ENCODE results near the gene KLHL2. TPM values are rescaled to one million over a fixed set of nuclear protein-coding genes. Genes with fewer than 3 reads are reported as not detected.

Gene KLHL2
- total RNA-seq, 1 donor from 2014 or later, result 10.6 TPM

- peak overlapping the region; percentile 80 for H3K4me3 Mint-ChIP-seq (ENCODE audit: unreplicated experiment)
- DNase-seq (ENCODE audit: low spot score), result no peak
- no peaks in the 10 kb centered on the region for H3K27me3 Mint-ChIP-seq (ENCODE audit: unreplicated experiment)
- H3K4me1 Mint-ChIP-seq (ENCODE audit: unreplicated experiment), result peaks cover 31% of the 10 kb centered on the region
- no peaks in the 10 kb centered on the region for H3K9me3 Mint-ChIP-seq (ENCODE audit: unreplicated experiment)
- no peak for TF ChIP-seq CTCF (IDR thresholded peaks at IDR 0.05; ENCODE audit: unreplicated experiment)
- peak overlapping the region; percentile 44 for H3K27ac Mint-ChIP-seq (ENCODE audit: unreplicated experiment)
- H3K36me3 Mint-ChIP-seq (ENCODE audit: low read depth, unreplicated experiment), result peaks cover 14% of the 10 kb centered on the region
Measured at GRCh38 chr4:165330666-165331065, 123.3 kb downstream of the KLHL2 start.

- H3K9me3 Mint-ChIP-seq (ENCODE audit: unreplicated experiment), result no peaks in the 10 kb centered on the region
- TF ChIP-seq CTCF (IDR thresholded peaks at IDR 0.05; ENCODE audit: unreplicated experiment), result no peak
- H3K36me3 Mint-ChIP-seq (ENCODE audit: low read depth, unreplicated experiment), result peaks cover 13% of the 10 kb centered on the region
- no peaks in the 10 kb centered on the region for H3K27me3 Mint-ChIP-seq (ENCODE audit: unreplicated experiment)
- H3K4me1 Mint-ChIP-seq (ENCODE audit: unreplicated experiment), result peaks cover 26% of the 10 kb centered on the region
- no peak for DNase-seq (ENCODE audit: low spot score)
- H3K27ac Mint-ChIP-seq (ENCODE audit: unreplicated experiment), result no peak overlapping the region
- H3K4me3 Mint-ChIP-seq (ENCODE audit: unreplicated experiment), result peak overlapping the region; percentile 80
Measured at GRCh38 chr4:165331359-165331758, 124.0 kb downstream of the KLHL2 start.

- TF ChIP-seq CTCF (IDR thresholded peaks at IDR 0.05; ENCODE audit: unreplicated experiment), result no peak
- H3K9me3 Mint-ChIP-seq (ENCODE audit: unreplicated experiment), result no peaks in the 10 kb centered on the region
- peaks cover 25% of the 10 kb centered on the region for H3K4me1 Mint-ChIP-seq (ENCODE audit: unreplicated experiment)
- no peaks in the 10 kb centered on the region for H3K27me3 Mint-ChIP-seq (ENCODE audit: unreplicated experiment)
- H3K27ac Mint-ChIP-seq (ENCODE audit: unreplicated experiment), result peak overlapping the region; percentile 20
- H3K4me3 Mint-ChIP-seq (ENCODE audit: unreplicated experiment), result peak overlapping the region; percentile 88
- H3K36me3 Mint-ChIP-seq (ENCODE audit: low read depth, unreplicated experiment), result peaks cover 13% of the 10 kb centered on the region
- no peak for DNase-seq (ENCODE audit: low spot score)
Measured at GRCh38 chr4:165331823-165332222, 124.5 kb downstream of the KLHL2 start.

GRCh38 chr4:165332502-165332901, 125.1 kb downstream of the KLHL2 start:
- peak overlapping the region; percentile 72 for H3K27ac Mint-ChIP-seq (ENCODE audit: unreplicated experiment)
- peaks cover 13% of the 10 kb centered on the region for H3K36me3 Mint-ChIP-seq (ENCODE audit: low read depth, unreplicated experiment)
- no peaks in the 10 kb centered on the region for H3K9me3 Mint-ChIP-seq (ENCODE audit: unreplicated experiment)
- H3K4me1 Mint-ChIP-seq (ENCODE audit: unreplicated experiment), result peaks cover 25% of the 10 kb centered on the region
- H3K4me3 Mint-ChIP-seq (ENCODE audit: unreplicated experiment), result peak overlapping the region; percentile 88
- no peaks in the 10 kb centered on the region for H3K27me3 Mint-ChIP-seq (ENCODE audit: unreplicated experiment)
- DNase-seq (ENCODE audit: low spot score), result no peak
- TF ChIP-seq CTCF (IDR thresholded peaks at IDR 0.05; ENCODE audit: unreplicated experiment), result no peak

- peaks cover 25% of the 10 kb centered on the region for H3K4me1 Mint-ChIP-seq (ENCODE audit: unreplicated experiment)
- no peaks in the 10 kb centered on the region for H3K27me3 Mint-ChIP-seq (ENCODE audit: unreplicated experiment)
- no peak overlapping the region for H3K4me3 Mint-ChIP-seq (ENCODE audit: unreplicated experiment)
- H3K27ac Mint-ChIP-seq (ENCODE audit: unreplicated experiment), result no peak overlapping the region
- TF ChIP-seq CTCF (IDR thresholded peaks at IDR 0.05; ENCODE audit: unreplicated experiment), result no peak
- no peaks in the 10 kb centered on the region for H3K9me3 Mint-ChIP-seq (ENCODE audit: unreplicated experiment)
- peaks cover 13% of the 10 kb centered on the region for H3K36me3 Mint-ChIP-seq (ENCODE audit: low read depth, unreplicated experiment)
- no peak for DNase-seq (ENCODE audit: low spot score)
Measured at GRCh38 chr4:165335163-165335703, 127.9 kb downstream of the KLHL2 start.
